Dedifferentiated amniotic fluid mesenchymal stem cell (primary cell): ENCODE measurements around the gene HPCAL1.

Source experiments
- DNase-seq: peaks from one replicate; pipeline ENCODE4 v3.0.0-alpha.2; 2016; ENCODE audit errors: extremely low spot score

Gene HPCAL1

GRCh38 chr2:10355471-10356438 is 53.1 kb downstream of the HPCAL1 start:
- DNase-seq: no peak

GRCh38 chr2:10356439-10356811 is 53.7 kb downstream of the HPCAL1 start:
- DNase-seq: no peak

- no peak for DNase-seq
These were observed 54.8 kb downstream of the HPCAL1 start for GRCh38 chr2:10357193-10358169.

GRCh38 chr2:10359246-10359645 is 56.5 kb downstream of the HPCAL1 start:
- no peak for DNase-seq

- no peak for DNase-seq
These were observed 57.1 kb downstream of the HPCAL1 start for GRCh38 chr2:10359731-10360329.

GRCh38 chr2:10360460-10360849 is 57.8 kb downstream of the HPCAL1 start:
- DNase-seq: no peak

GRCh38 chr2:10360850-10361588 is 58.3 kb downstream of the HPCAL1 start:
- DNase-seq: no peak

- DNase-seq: no peak
These were observed 59.6 kb downstream of the HPCAL1 start for GRCh38 chr2:10362096-10362897.

- no peak for DNase-seq
These were observed 60.3 kb downstream of the HPCAL1 start for GRCh38 chr2:10362898-10363454.

- no peak for DNase-seq
These were observed 61.3 kb downstream of the HPCAL1 start for GRCh38 chr2:10363861-10364610.

GRCh38 chr2:10365412-10365811 is 62.7 kb downstream of the HPCAL1 start:
- DNase-seq: no peak

GRCh38 chr2:10366601-10367270 is 64.0 kb downstream of the HPCAL1 start:
- DNase-seq: no peak

- no peak for DNase-seq
These were observed 65.1 kb downstream of the HPCAL1 start for GRCh38 chr2:10367472-10368439.

- DNase-seq: no peak
These were observed 66.0 kb downstream of the HPCAL1 start for GRCh38 chr2:10368491-10369231.

GRCh38 chr2:10369269-10370255 is 66.9 kb downstream of the HPCAL1 start:
- DNase-seq: no peak

- DNase-seq: no peak
These were observed 67.7 kb downstream of the HPCAL1 start for GRCh38 chr2:10370390-10370789.
